A673 (cell line): ENCODE results near the gene ADAMTS7. TPM values are rescaled to one million over a fixed set of nuclear protein-coding genes. Genes with fewer than 3 reads are reported as not detected.
"Not testable (repeated sequence)": the region's sequence is repeated elsewhere in the genome, so short reads cannot be mapped to it uniquely, and the experiment has no call there.

ENCODE experiments used
- BruUV-seq: library from RNA; stranded (reverse); fragments of 400-500 nt; replicated peaks from 2 replicates; lab custom pipeline; 2021; lab: Mats Ljungman, UMichigan
- CTCF ChIA-PET: fragments of 300-600 bp; sonication (Branson Sonifier 250); formaldehyde crosslinking; loops from one replicate; lab custom pipeline; 2022; ENCODE audit warnings: antibody characterized with exemption; lab: Charles Lee
- POLR2A ChIA-PET: fragments of 300-600 bp; sonication (Branson Sonifier 250); formaldehyde crosslinking; loops from one replicate; lab custom pipeline; 2022; ENCODE audit warnings: antibody characterized with exemption; ENCODE audit not compliant: low non-redundant PET; lab: Charles Lee
- DNase-seq: peaks from one replicate; pipeline ENCODE4 v3.0.0-alpha.2; 2015; ENCODE audit warnings: low spot score
- H3K27ac ChIP-seq: fragments of 200-600 bp; sonication (generic); 2 replicates; pipeline ENCODE4 v1.5.1; 2016; ENCODE audit warnings: mixed run types, low read depth, mild to moderate bottlenecking, mixed read lengths, antibody characterized with exemption, low read length; ENCODE audit not compliant: poor library complexity, severe bottlenecking
- H3K27me3 ChIP-seq: fragments of 200-600 bp; sonication (generic); replicated peaks from 2 replicates; pipeline ENCODE4 v1.6.1; 2017; ENCODE audit warnings: mixed run types, low read depth, mild to moderate bottlenecking, mixed read lengths, antibody characterized with exemption, low read length; ENCODE audit not compliant: insufficient read depth, poor library complexity
- H3K36me3 ChIP-seq: fragments of 200-600 bp; sonication (generic); 2 replicates; pipeline ENCODE4 v1.6.1; 2016; ENCODE audit warnings: mixed run types, mild to moderate bottlenecking, mixed read lengths, antibody characterized with exemption, low read length; ENCODE audit not compliant: insufficient read depth, poor library complexity, severe bottlenecking
- H3K4me1 ChIP-seq: fragments of 200-600 bp; sonication (generic); 2 replicates; pipeline ENCODE4 v1.6.1; 2017; ENCODE audit warnings: mixed run types, mild to moderate bottlenecking, mixed read lengths, antibody characterized with exemption, low read length; ENCODE audit not compliant: insufficient read depth, poor library complexity, severe bottlenecking
- H3K4me3 ChIP-seq: fragments of 200-600 bp; sonication (generic); 2 replicates; pipeline ENCODE4 v1.5.1; 2016; ENCODE audit warnings: low read depth, mixed run types, mild to moderate bottlenecking, mixed read lengths, low read length; ENCODE audit not compliant: poor library complexity, severe bottlenecking
- H3K9me3 ChIP-seq: fragments of 200-600 bp; sonication (generic); 2 replicates; pipeline ENCODE4 v1.6.1; 2016; ENCODE audit warnings: mixed run types, low read depth, mild to moderate bottlenecking, mixed read lengths, antibody characterized with exemption, low read length; ENCODE audit not compliant: poor library complexity, severe bottlenecking
- CTCF ChIP-seq: fragments of 300-800, 200-600 bp; sonication (generic); conservative IDR thresholded peaks from 2 replicates; pipeline ENCODE4 v1.5.1; 2017; ENCODE audit warnings: low read depth, mild to moderate bottlenecking, antibody characterized with exemption, low read length, moderate library complexity, mixed read lengths
- EZH2 ChIP-seq: fragments of 200-600 bp; sonication (generic); IDR thresholded peaks from 2 replicates; pipeline ENCODE4 v1.6.1; 2017; ENCODE audit warnings: borderline replicate concordance, low read depth, mild to moderate bottlenecking, mixed read lengths, antibody characterized with exemption, low read length; ENCODE audit not compliant: poor library complexity, severe bottlenecking
- intact Hi-C: fragments of 100-400 bp; cut with micrococcal nuclease; formaldehyde crosslinking; loops from one replicate; pipeline ENCODE4 v1.10.0; 2022; ENCODE audit not compliant: unreplicated experiment
- total RNA-seq: library from RNA; stranded (reverse); gene quantifications from 2 replicates; pipeline ENCODE4 v1.2.3, GENCODE V29; 2021

ADAMTS7 gene
- total RNA-seq, 1 experiment from 2014 or later, result 0.41 TPM

DNA sequence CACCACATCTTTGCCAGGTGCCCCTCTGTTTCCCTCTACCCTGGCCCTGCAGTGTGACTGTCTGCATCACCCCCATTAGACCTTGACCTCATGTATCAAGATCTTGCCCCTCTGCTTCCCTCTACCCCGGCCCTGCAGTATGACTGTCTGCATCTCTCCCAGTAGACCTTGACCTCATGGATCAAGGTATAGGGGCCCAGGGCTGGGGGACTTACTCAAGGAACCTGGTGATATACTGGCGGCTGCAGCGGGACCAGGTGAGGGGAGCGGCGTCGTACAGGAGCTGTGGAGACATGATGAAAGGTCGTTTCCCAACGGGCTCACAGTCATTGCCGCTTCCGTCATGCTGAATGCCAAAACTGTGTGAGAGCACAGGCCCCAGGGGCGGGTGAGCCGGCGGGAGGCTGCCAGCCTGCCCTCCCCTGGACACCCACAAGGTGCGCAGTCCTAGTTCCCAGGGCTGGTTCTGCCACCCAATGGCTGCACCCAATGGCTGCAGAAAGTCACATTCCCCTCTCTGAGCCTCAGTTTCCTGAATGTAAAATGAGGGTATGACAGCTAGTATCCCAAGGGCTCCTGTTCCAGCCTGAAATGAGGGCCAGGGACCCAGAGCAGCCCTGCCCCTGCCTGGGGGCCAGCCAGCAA lies 23.1 kb downstream of the ADAMTS7 start:
- ChIA-PET CTCF (no interaction called here), POLR2A (no interaction called here)
- H3K9me3 ChIP-seq, result no peaks in the 10 kb centered on the region
- TF ChIP-seq CTCF, result no peak
- no peak for TF ChIP-seq EZH2
- no TSS peak for BruUV-seq
- intact Hi-C loops, result no loop called here
- no peak overlapping the region for H3K4me3 ChIP-seq
- DNase-seq, result no peak
- H3K27ac ChIP-seq, result no peak overlapping the region
- no peaks in the 10 kb centered on the region for H3K4me1 ChIP-seq
- no peaks in the 10 kb centered on the region for H3K36me3 ChIP-seq
- H3K27me3 ChIP-seq, result no peaks in the 10 kb centered on the region

GRCh38 chr15:78782402-78782801 lies 28.9 kb downstream of the ADAMTS7 start:
- H3K36me3 ChIP-seq, POLR2A ChIA-PET, DNase-seq, H3K27ac ChIP-seq, CTCF ChIA-PET, H3K4me1 ChIP-seq, BruUV-seq, intact Hi-C loops, H3K27me3 ChIP-seq, H3K4me3 ChIP-seq, H3K9me3 ChIP-seq: not testable (repeated sequence)

DNA sequence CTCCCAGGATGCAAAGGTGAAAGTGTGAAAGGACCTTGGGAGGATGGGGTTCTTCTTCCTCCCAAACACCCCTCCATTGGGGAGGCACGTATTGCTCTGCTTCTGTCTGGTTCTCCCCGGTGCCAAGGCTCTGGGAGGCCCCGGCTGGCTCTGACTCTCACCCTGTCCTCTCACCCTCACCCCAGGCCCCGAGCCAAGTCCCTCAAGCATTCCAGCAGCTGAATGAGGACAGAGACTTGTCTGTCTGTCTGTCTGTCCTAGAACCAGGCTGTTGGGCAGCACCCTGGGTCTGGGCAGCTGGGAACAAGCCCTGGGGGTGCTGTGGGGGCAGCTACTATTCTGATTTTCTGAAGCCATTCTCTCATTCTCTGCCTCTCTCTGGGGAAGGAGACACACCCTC lies 29.9 kb downstream of the ADAMTS7 start:
- H3K4me3 ChIP-seq, BruUV-seq, intact Hi-C loops, H3K9me3 ChIP-seq, CTCF ChIA-PET, POLR2A ChIA-PET, H3K27ac ChIP-seq, H3K27me3 ChIP-seq, H3K4me1 ChIP-seq, H3K36me3 ChIP-seq, DNase-seq: not testable (repeated sequence)

DNA sequence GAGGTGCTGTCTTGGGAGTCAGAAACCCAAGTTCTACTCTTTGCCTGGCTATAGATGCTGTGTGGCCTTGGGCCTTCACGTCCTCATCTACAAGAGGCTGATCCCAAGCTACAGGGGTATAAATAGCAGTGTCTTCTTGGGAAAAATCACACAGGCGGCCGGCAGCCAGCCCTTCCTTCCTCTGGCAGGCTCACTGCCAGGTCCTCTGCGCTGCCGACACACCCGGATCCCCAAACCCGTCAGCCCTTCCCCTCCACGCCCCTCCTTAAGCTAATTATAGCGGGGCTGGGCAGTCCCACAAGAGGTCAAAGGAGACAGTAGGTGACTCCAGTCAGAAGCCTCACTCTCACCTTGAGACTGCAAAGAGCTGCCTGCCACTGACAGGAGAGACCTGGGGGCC lies 31.3 kb downstream of the ADAMTS7 start:
- H3K4me1 ChIP-seq, CTCF ChIA-PET, POLR2A ChIA-PET, intact Hi-C loops, H3K27ac ChIP-seq, H3K4me3 ChIP-seq, H3K9me3 ChIP-seq, H3K27me3 ChIP-seq, BruUV-seq, H3K36me3 ChIP-seq, DNase-seq: not testable (repeated sequence)

DNA sequence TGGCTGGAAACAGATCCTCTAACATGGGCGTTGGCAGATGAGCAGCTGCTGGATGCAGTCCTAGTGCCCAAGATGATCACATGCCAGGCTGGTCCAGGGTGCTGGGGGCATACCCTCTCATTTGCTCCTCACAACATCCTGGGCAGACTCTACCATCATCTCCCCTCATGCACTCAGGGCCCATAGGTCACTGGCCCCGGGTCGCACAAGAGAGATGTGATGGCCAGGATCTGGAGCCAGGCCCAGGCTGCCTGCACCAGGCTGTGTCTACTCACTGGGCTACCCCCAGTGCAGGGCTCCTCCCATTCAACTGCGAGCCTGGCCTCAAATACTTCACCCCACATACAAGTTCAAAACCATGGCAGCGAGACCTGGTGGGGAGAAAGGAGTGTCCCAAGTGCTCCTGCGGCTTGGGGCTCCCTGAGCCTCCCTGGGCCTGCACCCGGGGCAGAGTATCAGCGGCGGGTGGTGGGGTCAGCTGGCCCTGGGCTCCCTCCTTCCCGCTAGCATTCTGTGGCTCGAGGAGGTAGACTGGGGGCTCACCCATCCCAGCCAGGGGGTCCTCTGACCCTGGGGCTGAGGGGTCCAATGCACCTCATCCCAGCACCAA lies 32.0 kb downstream of the ADAMTS7 start:
- BruUV-seq, H3K4me3 ChIP-seq, intact Hi-C loops, H3K27ac ChIP-seq, POLR2A ChIA-PET, H3K36me3 ChIP-seq, H3K27me3 ChIP-seq, CTCF ChIA-PET, H3K9me3 ChIP-seq, DNase-seq, H3K4me1 ChIP-seq: not testable (repeated sequence)
